NCI-H1694 (cell line): ENCODE measurements around the gene RHEB.

ENCODE experiments used
- DNase-seq: peaks from one replicate; lab custom pipeline; 2025; lab: John Stamatoyannopoulos, UW

RHEB gene

GRCh38 chr7:151503902-151504714 is 15.6 kb downstream of the RHEB start:
- no peak for DNase-seq

- no peak for DNase-seq
Measured at GRCh38 chr7:151501676-151502075, 18.0 kb downstream of the RHEB start.

GRCh38 chr7:151498495-151498894 is 21.2 kb downstream of the RHEB start:
- no peak for DNase-seq

- DNase-seq: no peak
Measured at GRCh38 chr7:151497306-151497871, 22.3 kb downstream of the RHEB start.

GRCh38 chr7:151495360-151495759 is 24.3 kb downstream of the RHEB start:
- DNase-seq: no peak

- no peak for DNase-seq
Measured at GRCh38 chr7:151494298-151495284, 25.1 kb downstream of the RHEB start.

- no peak for DNase-seq
Measured at GRCh38 chr7:151493083-151493482, 26.6 kb downstream of the RHEB start.

- no peak for DNase-seq
Measured at GRCh38 chr7:151491859-151492258, 27.8 kb downstream of the RHEB start.

- DNase-seq: no peak
Measured at GRCh38 chr7:151490456-151491105, 29.1 kb downstream of the RHEB start.

- no peak for DNase-seq
Measured at GRCh38 chr7:151489498-151489897, 30.2 kb downstream of the RHEB start.

GRCh38 chr7:151488096-151488495 is 31.6 kb downstream of the RHEB start:
- DNase-seq: no peak

- DNase-seq: no peak
Measured at GRCh38 chr7:151487228-151487627, 32.5 kb downstream of the RHEB start.

- no peak for DNase-seq
Measured at GRCh38 chr7:151486074-151486473, 33.6 kb downstream of the RHEB start.

GRCh38 chr7:151484971-151485707 is 34.6 kb downstream of the RHEB start:
- DNase-seq: no peak

GRCh38 chr7:151483711-151483983 is 36.0 kb downstream of the RHEB start:
- no peak for DNase-seq

GRCh38 chr7:151482883-151483710 is 36.6 kb downstream of the RHEB start:
- no peak for DNase-seq

- no peak for DNase-seq
Measured at GRCh38 chr7:151481650-151482505, 37.8 kb downstream of the RHEB start.

GRCh38 chr7:151477867-151478266 is 41.8 kb downstream of the RHEB start:
- DNase-seq: no peak

GRCh38 chr7:151472644-151473380 is 46.9 kb downstream of the RHEB start:
- no peak for DNase-seq
